Measurements from ENCODE around the gene DENND5A. TPM values are rescaled to one million over a fixed set of nuclear protein-coding genes. Genes with fewer than 3 reads are reported as not detected.

The DENND5A gene
- total RNA-seq, 1 donor from 2014 or later = 76.0 TPM

DNA sequence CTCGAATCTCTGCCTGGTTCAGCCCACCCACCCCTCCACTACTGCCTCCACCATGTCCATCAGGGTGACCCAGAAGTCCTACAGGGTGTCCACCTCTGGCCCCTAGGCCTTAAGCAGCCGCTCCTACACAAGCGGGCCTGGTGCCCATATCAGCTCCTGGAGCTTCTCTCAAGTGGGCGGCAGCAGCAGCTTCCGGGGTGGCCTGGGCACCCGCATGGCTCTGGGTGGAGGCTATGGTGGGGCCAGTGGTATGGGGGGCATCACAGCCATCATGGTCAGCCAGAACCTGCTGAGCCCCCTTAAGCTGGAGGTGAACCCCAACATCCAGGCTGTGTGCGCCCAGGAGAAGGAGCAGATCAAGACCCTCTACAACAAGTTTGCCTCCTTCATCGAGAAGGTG lies 170.7 kb downstream of the DENND5A start:
- H3K36me3 Mint-ChIP-seq = no peaks in the 10 kb centered on the region
- H3K9me3 Mint-ChIP-seq = peaks cover 11% of the 10 kb centered on the region
- H3K4me1 Mint-ChIP-seq (ENCODE audit: unreplicated experiment) = peaks cover 10% of the 10 kb centered on the region
- no peak overlapping the region for H3K27ac Mint-ChIP-seq
- H3K27me3 Mint-ChIP-seq = peaks cover 52% of the 10 kb centered on the region
- TF ChIP-seq, protein P1, sequence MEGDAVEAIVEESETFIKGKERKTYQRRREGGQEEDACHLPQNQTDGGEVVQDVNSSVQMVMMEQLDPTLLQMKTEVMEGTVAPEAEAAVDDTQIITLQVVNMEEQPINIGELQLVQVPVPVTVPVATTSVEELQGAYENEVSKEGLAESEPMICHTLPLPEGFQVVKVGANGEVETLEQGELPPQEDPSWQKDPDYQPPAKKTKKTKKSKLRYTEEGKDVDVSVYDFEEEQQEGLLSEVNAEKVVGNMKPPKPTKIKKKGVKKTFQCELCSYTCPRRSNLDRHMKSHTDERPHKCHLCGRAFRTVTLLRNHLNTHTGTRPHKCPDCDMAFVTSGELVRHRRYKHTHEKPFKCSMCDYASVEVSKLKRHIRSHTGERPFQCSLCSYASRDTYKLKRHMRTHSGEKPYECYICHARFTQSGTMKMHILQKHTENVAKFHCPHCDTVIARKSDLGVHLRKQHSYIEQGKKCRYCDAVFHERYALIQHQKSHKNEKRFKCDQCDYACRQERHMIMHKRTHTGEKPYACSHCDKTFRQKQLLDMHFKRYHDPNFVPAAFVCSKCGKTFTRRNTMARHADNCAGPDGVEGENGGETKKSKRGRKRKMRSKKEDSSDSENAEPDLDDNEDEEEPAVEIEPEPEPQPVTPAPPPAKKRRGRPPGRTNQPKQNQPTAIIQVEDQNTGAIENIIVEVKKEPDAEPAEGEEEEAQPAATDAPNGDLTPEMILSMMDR (conservative IDR thresholded peaks at IDR 0.05) = no peak
- H3K4me3 Mint-ChIP-seq = no peak overlapping the region
- no peak for DNase-seq (ENCODE audit: extremely low spot score, unreplicated experiment)

DNA sequence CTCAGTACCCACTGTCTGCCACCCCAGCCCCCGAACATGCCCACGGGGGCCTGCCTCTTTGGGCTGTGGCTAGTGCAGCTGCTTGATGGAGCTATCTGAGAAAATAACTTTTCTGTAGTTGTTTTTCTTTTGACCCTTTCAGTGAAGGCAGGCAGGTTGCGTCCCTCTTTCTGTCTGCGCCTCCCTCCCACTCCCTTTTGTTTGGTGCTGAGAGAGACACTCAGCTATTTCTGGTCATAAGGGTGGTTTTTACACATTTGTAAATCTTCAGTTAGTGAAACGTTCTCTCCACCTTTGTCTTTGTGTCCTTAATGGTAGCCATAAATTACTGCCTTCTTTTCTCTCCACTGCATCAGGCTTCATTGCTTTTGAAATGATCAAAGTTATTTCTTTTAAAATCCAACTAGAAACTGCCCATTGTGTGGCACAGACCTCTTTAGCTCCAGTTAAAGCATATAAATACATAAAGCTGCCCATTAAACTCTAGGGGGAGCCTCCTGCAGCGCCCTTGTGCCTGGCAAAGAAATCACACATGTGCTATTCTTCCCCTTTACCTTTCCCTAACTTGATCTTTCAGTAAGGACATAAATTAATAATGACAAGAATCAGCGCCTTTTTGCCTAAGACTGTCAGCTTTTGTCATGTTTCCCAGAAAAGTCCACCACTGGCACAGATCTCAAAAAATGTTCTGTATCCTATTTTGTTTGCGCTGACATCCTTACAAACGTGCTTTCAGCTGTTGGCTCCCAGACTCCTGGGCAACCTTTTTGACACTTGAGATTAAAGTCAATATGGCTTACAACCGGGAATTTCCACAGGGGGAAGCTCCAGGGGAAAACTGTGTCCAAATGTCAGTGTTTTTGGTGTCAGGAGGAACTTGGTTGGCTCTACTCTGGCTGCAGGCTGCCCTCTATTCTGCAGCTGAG lies 172.0 kb downstream of the DENND5A start:
- peak overlapping the region; percentile 67 for H3K4me3 Mint-ChIP-seq
- H3K36me3 Mint-ChIP-seq = no peaks in the 10 kb centered on the region
- no peak overlapping the region for H3K27ac Mint-ChIP-seq
- H3K27me3 Mint-ChIP-seq = peaks cover 65% of the 10 kb centered on the region
- DNase-seq (ENCODE audit: extremely low spot score, unreplicated experiment) = no peak
- TF ChIP-seq, protein P1 (conservative IDR thresholded peaks at IDR 0.05) = peak; percentile 35
- peaks cover 10% of the 10 kb centered on the region for H3K4me1 Mint-ChIP-seq (ENCODE audit: unreplicated experiment)
- peaks cover 11% of the 10 kb centered on the region for H3K9me3 Mint-ChIP-seq

DNA sequence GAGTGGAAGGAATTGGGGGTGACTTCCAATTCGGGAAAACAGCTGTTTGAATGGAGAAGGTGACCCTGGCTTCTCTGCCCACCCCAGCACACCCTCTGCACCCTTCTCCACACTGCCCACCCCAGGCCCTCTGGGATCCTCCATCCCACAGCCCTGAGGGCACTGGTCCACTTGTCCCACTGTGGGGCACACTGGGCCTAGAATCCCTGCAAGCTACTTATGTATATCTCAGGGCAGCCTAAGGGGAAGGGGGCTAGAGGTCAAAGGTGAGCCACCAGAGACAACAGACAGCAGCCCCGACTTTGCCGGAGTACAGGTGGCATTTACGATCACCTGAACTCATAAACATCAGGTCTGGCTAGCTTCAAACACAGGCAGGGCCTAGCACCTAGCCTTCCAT lies 173.1 kb downstream of the DENND5A start:
- peak overlapping the region; percentile 67 for H3K4me3 Mint-ChIP-seq
- H3K36me3 Mint-ChIP-seq = no peaks in the 10 kb centered on the region
- H3K9me3 Mint-ChIP-seq = peaks cover 10% of the 10 kb centered on the region
- H3K27ac Mint-ChIP-seq = no peak overlapping the region
- no peak for DNase-seq (ENCODE audit: extremely low spot score, unreplicated experiment)
- peaks cover 75% of the 10 kb centered on the region for H3K27me3 Mint-ChIP-seq
- peaks cover 10% of the 10 kb centered on the region for H3K4me1 Mint-ChIP-seq (ENCODE audit: unreplicated experiment)
- TF ChIP-seq, protein P1 (conservative IDR thresholded peaks at IDR 0.05) = no peak

DNA sequence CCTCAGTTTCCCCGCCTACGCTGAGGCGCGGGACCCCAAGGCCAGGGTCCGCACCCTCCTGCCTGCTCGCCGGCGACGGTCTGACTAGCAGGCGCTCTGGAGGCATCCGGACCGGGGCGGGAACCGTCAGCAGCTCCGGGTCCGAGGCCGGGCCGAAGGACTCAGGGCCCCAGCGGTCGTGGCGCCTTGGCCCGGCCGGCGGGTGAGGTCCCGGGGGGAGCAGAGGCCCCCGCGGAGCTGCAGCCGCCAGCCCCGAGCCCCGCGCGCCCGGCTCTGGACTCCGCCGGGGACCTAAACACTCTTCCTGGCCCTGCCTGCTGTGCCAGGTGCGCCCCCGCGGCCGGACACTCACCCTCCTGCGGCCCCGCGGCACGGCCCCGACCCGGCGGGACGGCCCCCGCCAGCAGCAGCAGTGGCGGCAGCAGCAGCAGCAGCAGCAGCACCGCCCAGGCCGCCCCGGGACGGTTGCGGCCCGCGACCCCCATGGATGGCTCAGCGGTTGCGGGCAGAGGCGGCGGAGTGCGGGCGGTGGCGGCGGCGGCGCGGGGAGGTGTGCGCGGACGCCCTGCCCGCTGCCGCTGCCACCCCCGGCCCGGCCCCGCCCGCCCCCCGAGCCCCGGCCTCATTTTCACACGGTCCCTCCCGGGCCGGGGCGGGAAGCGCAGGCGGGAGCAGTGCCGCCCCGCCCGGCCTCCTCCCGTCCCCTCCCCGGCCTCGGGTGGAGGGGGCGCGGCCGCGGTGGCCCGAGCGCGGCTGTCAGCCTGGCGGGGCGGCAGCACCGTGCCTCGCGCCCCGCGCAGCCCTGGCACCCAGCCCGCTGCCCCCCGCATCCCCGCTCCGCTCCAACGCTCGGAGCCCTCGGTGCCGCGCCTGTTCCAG lies 173.9 kb downstream of the DENND5A start, which contains the start of gene SCUBE2:
TSS of gene SCUBE2 (minus strand) at position 556 of the 879 bp plus-strand sequence. CDS start at position 485, 71 bp downstream.
- peaks cover 10% of the 10 kb centered on the region for H3K4me1 Mint-ChIP-seq (ENCODE audit: unreplicated experiment)
- TF ChIP-seq, protein P1 (conservative IDR thresholded peaks at IDR 0.05) = no peak
- peaks cover 70% of the 10 kb centered on the region for H3K27me3 Mint-ChIP-seq
- H3K36me3 Mint-ChIP-seq = no peaks in the 10 kb centered on the region
- H3K9me3 Mint-ChIP-seq = peaks cover 3% of the 10 kb centered on the region
- peak within 1 kb of the TSS; percentile 48 for H3K27ac Mint-ChIP-seq
- peak within 1 kb of the TSS; percentile 85 for H3K4me3 Mint-ChIP-seq
- no peak for DNase-seq (ENCODE audit: extremely low spot score, unreplicated experiment)

DNA sequence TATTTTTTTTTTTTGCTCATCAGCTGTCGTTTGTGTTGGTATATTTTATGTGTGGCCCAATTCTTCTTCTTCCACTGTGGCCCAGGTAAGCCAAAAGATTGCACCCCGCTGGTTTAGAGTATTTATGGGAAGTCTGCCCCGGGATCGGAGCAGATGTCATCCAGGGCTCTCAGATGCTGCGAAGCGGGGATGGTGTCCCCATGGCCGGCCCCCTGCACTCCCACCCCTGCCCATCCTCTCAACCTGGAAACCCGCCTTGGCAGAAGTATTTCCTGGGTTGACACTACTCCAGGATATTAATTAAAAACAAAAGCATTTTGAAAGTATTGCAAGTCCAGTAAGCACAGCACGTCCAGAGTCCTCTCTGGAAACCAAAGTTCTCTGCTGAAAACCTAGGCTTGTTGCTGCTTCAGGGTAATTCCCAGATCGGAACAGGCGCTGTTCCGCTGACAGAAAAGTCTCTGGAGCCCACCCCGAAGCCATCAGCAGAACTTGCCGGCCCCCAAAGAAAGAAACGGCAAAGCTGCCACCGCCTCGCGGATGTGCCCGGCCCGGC lies 174.6 kb downstream of the DENND5A start:
- DNase-seq (ENCODE audit: extremely low spot score, unreplicated experiment) = no peak
- Mint-ChIP-seq H3K36me3 (no peaks in the 10 kb centered on the region), H3K27me3 (peaks cover 72% of the 10 kb centered on the region), H3K9me3 (no peaks in the 10 kb centered on the region), H3K4me1 (ENCODE audit: unreplicated experiment) (peaks cover 10% of the 10 kb centered on the region), H3K27ac (peak overlapping the region; percentile 48), H3K4me3 (peak overlapping the region; percentile 85)
- TF ChIP-seq, protein P1 (conservative IDR thresholded peaks at IDR 0.05) = no peak
